SK-N-MC (cell line): Measurements from ENCODE around the gene TAF4B.

Experiments used
- EZH2 ChIP-seq: fragments of 200-600 bp; sonication (generic); IDR thresholded peaks from one replicate; pipeline ENCODE4 v1.6.1; 2017; ENCODE audit warnings: antibody characterized with exemption
- FOXP2 ChIP-seq: optimal IDR thresholded peaks from 2 replicates; pipeline ENCODE3; 2011; ENCODE audit warnings: mild to moderate bottlenecking, moderate library complexity; ENCODE audit not compliant: insufficient read depth; ENCODE audit errors: extremely low read length, control extremely low read depth
- POLR2AphosphoS5 ChIP-seq: IDR thresholded peaks from 2 replicates; pipeline ENCODE4 v1.6.1; 2012; ENCODE audit warnings: mild to moderate bottlenecking, low read depth, low read length, borderline replicate concordance

DNA sequence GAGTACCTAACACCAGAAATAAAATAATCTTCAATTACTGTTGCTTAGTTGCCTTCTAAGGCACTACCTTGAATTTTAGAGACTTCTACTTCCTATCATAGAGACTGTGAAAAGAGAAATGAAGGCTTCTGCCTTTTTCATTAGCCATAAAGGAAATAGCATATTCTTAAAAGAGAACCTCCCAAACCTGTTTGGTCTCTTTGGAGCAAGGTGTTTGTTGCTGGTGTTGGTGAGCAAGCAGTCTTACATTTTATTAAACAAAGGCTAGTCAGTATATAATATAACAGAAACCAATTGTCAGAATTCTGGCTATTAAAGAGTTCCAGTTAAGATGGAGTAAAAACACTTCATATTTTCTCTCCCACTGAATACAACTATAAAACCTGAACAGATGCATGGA is 116.4 kb downstream of the TAF4B start:
- no peak for TF ChIP-seq EZH2
- no peak for TF ChIP-seq POLR2AphosphoS5
- TF ChIP-seq FOXP2: no peak
